OCI-LY3 (cell line): ENCODE results near the gene NPFF.

Source experiments
- CTCF ChIP-seq: fragments of 200-600, 300-600 bp; sonication (generic); IDR thresholded peaks from 2 replicates; pipeline ENCODE4 v1.5.1; 2014; ENCODE audit warnings: antibody characterized with exemption, low read length, low read depth
- EZH2phosphoT487 ChIP-seq: fragments of 200-600 bp; shearing (Covaris generic); IDR thresholded peaks from 2 replicates; pipeline ENCODE4 v1.6.1; 2018; ENCODE audit warnings: antibody characterized with exemption, mixed run types, low read depth

GRCh38 chr12:53532524-53533445, 25.5 kb upstream of the NPFF start:
- no peak for TF ChIP-seq CTCF
- TF ChIP-seq EZH2phosphoT487 = no peak
